HepG2 (cell line): ENCODE data around the gene TUBB4B. TPM values are rescaled to one million over a fixed set of nuclear protein-coding genes. Genes with fewer than 3 reads are reported as not detected.

Experiments
- ATF7 ChIP-seq, 2 experiments: fragments of 450-650 bp in 1 of 2; sonication (generic) in 1 of 2; formaldehyde crosslinking in 1 of 2; IDR thresholded peaks; 2 replicates each; pipeline versions ENCODE4 v1.4.0 to v1.6.1; 2016 to 2020; ENCODE audit warnings: antibody characterized with exemption in 1 of 2, mild to moderate bottlenecking in 1 of 2, missing genetic modification reagents in 1 of 2
- CCDC6 ChIP-seq: sonication (generic); formaldehyde crosslinking; IDR thresholded peaks from 2 replicates; pipeline ENCODE4 v1.8.1; 2022; ENCODE audit warnings: mild to moderate bottlenecking, missing genetic modification reagents, moderate library complexity
- ISL2 ChIP-seq: sonication (generic); formaldehyde crosslinking; IDR thresholded peaks from 2 replicates; pipeline ENCODE4 v1.5.0; 2020; ENCODE audit warnings: missing genetic modification reagents
- MBD4 ChIP-seq: IDR thresholded peaks from 2 replicates; pipeline ENCODE4 v1.6.1; 2012; ENCODE audit warnings: low read length, inconsistent platforms, borderline replicate concordance
- POLR2G ChIP-seq: fragments of 200-400 bp; formaldehyde crosslinking; IDR thresholded peaks from 2 replicates; pipeline ENCODE4 v1.6.1; 2018; ENCODE audit warnings: mild to moderate bottlenecking, low read depth, low read length, moderate library complexity
- YY1 ChIP-seq: IDR thresholded peaks from 2 replicates; pipeline ENCODE4 v1.6.1; 2011; ENCODE audit warnings: low read length, low read depth, moderate library complexity, mild to moderate bottlenecking; ENCODE audit not compliant: insufficient read depth, insufficient replicate concordance
- ZBTB2 ChIP-seq: sonication (generic); formaldehyde crosslinking; IDR thresholded peaks from 2 replicates; pipeline ENCODE4 v1.8.0; 2022; ENCODE audit warnings: low read depth, missing genetic modification reagents
- ZBTB42 ChIP-seq: sonication (generic); formaldehyde crosslinking; IDR thresholded peaks from 2 replicates; pipeline ENCODE4 v1.5.0; 2020; ENCODE audit warnings: mild to moderate bottlenecking, missing genetic modification reagents
- ZC3H4 ChIP-seq: sonication (generic); formaldehyde crosslinking; IDR thresholded peaks from 2 replicates; pipeline ENCODE4 v1.4.0; 2020; ENCODE audit warnings: missing genetic modification reagents, borderline replicate concordance
- ZFP1 ChIP-seq: IDR thresholded peaks from 2 replicates; pipeline ENCODE4 v1.6.1; 2016
- ZKSCAN5 ChIP-seq: sonication (generic); formaldehyde crosslinking; IDR thresholded peaks from 2 replicates; pipeline ENCODE4 v1.5.1; 2020; ENCODE audit warnings: mild to moderate bottlenecking, missing genetic modification reagents
- ZNF326 ChIP-seq: sonication (generic); formaldehyde crosslinking; IDR thresholded peaks from 2 replicates; pipeline ENCODE4 v1.4.0; 2020; ENCODE audit warnings: missing genetic modification reagents, borderline replicate concordance
- ZNF329 ChIP-seq: sonication (generic); formaldehyde crosslinking; IDR thresholded peaks from 2 replicates; pipeline ENCODE4 v1.9.0; 2021; ENCODE audit warnings: low read depth, mild to moderate bottlenecking, missing genetic modification reagents
- ZNF816 ChIP-seq: sonication (generic); formaldehyde crosslinking; IDR thresholded peaks from 2 replicates; pipeline ENCODE4 v1.8.0; 2022; ENCODE audit warnings: missing genetic modification reagents, mild to moderate bottlenecking, borderline replicate concordance
- polyA plus RNA-seq, 8 experiments: library from polyadenylated mRNA; depleted of rRNA in 3 of 8; stranded (reverse) in 7 of 8; unstranded in 1 of 8; fragments of >200 nt; fragmentation: Illumina TruSeq in 4 of 8; extraction: Trizol in 4 of 8; gene quantifications; 2 replicates each; pipeline versions ENCODE4 v1.2.1 to v1.2.3, GENCODE V29; 2011 to 2016; ENCODE audit warnings: low read depth in 4 of 8, missing spikeins in 1 of 8, mixed read lengths in 1 of 8; ENCODE audit not compliant: insufficient read depth in 1 of 8
- total RNA-seq, 5 experiments: library from RNA; depleted of rRNA; stranded (reverse); fragments of >200 nt; fragmentation: Illumina TruSeq; extraction: Trizol; gene quantifications; 2 replicates each; pipeline ENCODE4 v1.2.3, GENCODE V29; 2016; ENCODE audit warnings: low read depth in 1 of 5
- TF ChIP-seq, protein P1 (sequence below): sonication (generic); formaldehyde crosslinking; IDR thresholded peaks from 2 replicates; pipeline ENCODE4 v1.9.0; 2021; ENCODE audit warnings: mild to moderate bottlenecking, missing genetic modification reagents
- TF ChIP-seq, protein P2 (sequence below): sonication (generic); formaldehyde crosslinking; IDR thresholded peaks from 2 replicates; pipeline ENCODE4 v1.8.1; 2023; ENCODE audit warnings: mild to moderate bottlenecking, missing genetic modification reagents
- TF ChIP-seq, protein P3 (sequence below): sonication (generic); formaldehyde crosslinking; IDR thresholded peaks from 2 replicates; pipeline ENCODE4 v1.4.0; 2020; ENCODE audit warnings: missing genetic modification reagents, borderline replicate concordance

Gene TUBB4B
- total and polyA plus RNA-seq, 2 of the 13 experiments (the other 11 are each of a cell fraction or from before 2014, with no cell fraction given), result 182 to 412 TPM

DNA sequence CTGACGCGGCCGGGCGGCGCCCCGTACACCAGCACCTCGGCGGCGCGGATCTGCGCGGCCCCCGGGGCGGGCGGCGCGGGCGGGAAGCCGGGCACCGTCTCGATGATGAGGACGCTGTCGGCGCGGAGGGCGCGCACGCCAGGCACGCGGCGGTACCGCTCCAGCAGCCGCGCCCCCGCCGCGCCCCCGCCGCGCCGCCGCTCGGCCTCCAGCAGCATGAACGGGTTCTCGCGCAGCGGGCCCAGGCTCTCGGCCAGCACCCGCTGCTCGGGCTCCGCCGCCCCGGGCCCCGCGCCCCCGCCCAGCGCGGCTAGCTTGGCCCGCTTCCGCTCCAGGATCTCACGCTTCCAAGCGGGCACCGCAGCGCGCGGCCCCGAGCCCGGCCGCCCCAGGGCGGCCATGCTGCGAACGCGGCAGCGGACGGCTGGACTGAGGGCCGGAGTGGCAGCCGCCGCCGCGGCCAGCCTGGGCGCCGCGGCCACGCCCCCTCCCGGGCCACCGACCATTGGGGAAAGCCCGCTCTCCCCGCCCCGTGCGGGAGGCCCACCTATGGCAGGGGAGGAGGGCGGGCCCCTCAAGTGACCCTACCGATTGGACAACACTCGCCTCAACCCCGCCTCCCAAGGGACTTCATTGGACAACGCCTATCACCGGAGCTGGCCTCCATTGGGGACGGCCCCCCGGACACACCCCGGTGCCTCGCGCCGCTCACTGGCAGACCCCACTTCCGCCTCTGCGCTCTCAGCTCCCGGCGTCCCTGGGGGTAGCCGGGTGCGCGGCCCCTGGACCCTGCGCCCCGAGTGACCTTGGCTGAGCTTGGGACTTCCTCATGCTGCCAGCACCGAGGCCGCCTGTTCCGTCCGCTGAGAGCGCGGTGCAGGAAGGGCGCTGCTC lies 40.5 kb upstream of the TUBB4B start, which contains the start of gene TPRN (continued):
- peak; percentile 70; the same call in 1 of the 2 replicates for TF ChIP-seq ZNF326 (CRISPR knock-in tag)
- TF ChIP-seq ZKSCAN5 (CRISPR knock-in tag), result no peak
- TF ChIP-seq YY1, result peak; percentile 91
- peak; percentile 91 for TF ChIP-seq POLR2G
- TF ChIP-seq, protein P1, sequence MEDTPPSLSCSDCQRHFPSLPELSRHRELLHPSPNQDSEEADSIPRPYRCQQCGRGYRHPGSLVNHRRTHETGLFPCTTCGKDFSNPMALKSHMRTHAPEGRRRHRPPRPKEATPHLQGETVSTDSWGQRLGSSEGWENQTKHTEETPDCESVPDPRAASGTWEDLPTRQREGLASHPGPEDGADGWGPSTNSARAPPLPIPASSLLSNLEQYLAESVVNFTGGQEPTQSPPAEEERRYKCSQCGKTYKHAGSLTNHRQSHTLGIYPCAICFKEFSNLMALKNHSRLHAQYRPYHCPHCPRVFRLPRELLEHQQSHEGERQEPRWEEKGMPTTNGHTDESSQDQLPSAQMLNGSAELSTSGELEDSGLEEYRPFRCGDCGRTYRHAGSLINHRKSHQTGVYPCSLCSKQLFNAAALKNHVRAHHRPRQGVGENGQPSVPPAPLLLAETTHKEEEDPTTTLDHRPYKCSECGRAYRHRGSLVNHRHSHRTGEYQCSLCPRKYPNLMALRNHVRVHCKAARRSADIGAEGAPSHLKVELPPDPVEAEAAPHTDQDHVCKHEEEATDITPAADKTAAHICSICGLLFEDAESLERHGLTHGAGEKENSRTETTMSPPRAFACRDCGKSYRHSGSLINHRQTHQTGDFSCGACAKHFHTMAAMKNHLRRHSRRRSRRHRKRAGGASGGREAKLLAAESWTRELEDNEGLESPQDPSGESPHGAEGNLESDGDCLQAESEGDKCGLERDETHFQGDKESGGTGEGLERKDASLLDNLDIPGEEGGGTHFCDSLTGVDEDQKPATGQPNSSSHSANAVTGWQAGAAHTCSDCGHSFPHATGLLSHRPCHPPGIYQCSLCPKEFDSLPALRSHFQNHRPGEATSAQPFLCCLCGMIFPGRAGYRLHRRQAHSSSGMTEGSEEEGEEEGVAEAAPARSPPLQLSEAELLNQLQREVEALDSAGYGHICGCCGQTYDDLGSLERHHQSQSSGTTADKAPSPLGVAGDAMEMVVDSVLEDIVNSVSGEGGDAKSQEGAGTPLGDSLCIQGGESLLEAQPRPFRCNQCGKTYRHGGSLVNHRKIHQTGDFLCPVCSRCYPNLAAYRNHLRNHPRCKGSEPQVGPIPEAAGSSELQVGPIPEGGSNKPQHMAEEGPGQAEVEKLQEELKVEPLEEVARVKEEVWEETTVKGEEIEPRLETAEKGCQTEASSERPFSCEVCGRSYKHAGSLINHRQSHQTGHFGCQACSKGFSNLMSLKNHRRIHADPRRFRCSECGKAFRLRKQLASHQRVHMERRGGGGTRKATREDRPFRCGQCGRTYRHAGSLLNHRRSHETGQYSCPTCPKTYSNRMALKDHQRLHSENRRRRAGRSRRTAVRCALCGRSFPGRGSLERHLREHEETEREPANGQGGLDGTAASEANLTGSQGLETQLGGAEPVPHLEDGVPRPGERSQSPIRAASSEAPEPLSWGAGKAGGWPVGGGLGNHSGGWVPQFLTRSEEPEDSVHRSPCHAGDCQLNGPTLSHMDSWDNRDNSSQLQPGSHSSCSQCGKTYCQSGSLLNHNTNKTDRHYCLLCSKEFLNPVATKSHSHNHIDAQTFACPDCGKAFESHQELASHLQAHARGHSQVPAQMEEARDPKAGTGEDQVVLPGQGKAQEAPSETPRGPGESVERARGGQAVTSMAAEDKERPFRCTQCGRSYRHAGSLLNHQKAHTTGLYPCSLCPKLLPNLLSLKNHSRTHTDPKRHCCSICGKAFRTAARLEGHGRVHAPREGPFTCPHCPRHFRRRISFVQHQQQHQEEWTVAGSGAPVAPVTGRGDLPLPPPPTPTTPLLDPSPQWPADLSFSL, result no peak
- TF ChIP-seq ATF7 (IDR thresholded peaks at IDR 0.05), result no peak
- TF ChIP-seq ATF7 (CRISPR knock-in tag; IDR thresholded peaks at IDR 0.05), result no peak
- no peak; the same call in 1 of the 2 replicates for TF ChIP-seq ZC3H4 (CRISPR knock-in tag)
- TF ChIP-seq ZNF329 (CRISPR knock-in tag), result no peak
- no peak for TF ChIP-seq MBD4
- TF ChIP-seq ZBTB42 (CRISPR knock-in tag), result no peak
- TF ChIP-seq, protein P2, sequence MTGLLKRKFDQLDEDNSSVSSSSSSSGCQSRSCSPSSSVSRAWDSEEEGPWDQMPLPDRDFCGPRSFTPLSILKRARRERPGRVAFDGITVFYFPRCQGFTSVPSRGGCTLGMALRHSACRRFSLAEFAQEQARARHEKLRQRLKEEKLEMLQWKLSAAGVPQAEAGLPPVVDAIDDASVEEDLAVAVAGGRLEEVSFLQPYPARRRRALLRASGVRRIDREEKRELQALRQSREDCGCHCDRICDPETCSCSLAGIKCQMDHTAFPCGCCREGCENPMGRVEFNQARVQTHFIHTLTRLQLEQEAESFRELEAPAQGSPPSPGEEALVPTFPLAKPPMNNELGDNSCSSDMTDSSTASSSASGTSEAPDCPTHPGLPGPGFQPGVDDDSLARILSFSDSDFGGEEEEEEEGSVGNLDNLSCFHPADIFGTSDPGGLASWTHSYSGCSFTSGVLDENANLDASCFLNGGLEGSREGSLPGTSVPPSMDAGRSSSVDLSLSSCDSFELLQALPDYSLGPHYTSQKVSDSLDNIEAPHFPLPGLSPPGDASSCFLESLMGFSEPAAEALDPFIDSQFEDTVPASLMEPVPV (CRISPR knock-in tag), result peak; percentile 87
- TF ChIP-seq CCDC6, result 0 out of 2 replicates have a peak, but pooled peaks have one; percentile 47
- TF ChIP-seq, protein P3, sequence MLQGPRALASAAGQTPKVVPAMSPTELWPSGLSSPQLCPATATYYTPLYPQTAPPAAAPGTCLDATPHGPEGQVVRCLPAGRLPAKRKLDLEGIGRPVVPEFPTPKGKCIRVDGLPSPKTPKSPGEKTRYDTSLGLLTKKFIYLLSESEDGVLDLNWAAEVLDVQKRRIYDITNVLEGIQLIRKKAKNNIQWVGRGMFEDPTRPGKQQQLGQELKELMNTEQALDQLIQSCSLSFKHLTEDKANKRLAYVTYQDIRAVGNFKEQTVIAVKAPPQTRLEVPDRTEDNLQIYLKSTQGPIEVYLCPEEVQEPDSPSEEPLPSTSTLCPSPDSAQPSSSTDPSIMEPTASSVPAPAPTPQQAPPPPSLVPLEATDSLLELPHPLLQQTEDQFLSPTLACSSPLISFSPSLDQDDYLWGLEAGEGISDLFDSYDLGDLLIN (CRISPR knock-in tag), result 0 out of 2 replicates have a peak, but pooled peaks have one; percentile 38
- no peak for TF ChIP-seq ZNF816 (CRISPR knock-in tag)
- TF ChIP-seq ISL2 (CRISPR knock-in tag), result peak; percentile 76
- peak; percentile 74 for TF ChIP-seq ZFP1 (CRISPR knock-in tag)
- TF ChIP-seq ZBTB2 (CRISPR knock-in tag), result peak; percentile 91
